ENCODE results near the gene HIF3A.

GRCh38 chr19:46298479-46299003, 1.7 kb downstream of the HIF3A start:
- TF ChIP-seq EZH2 (IDR thresholded peaks at IDR 0.05; ENCODE audit: borderline replicate concordance, low read length) (no peak), CTCF (IDR thresholded peaks at IDR 0.05; ENCODE audit: low read length) (no peak)
